Stimulated activated CD4-positive, alpha-beta T cell treated with anti-CD3 and anti-CD28 coated beads, Interleukin-12 subunit alpha, Interleukin-12 subunit beta, amount 100 ng/mL, for 24 hours (primary cell): ENCODE results near the gene NIM1K.
A peak's percentile ranks its signal among the peaks of the same experiment; 100 is the strongest.
"Not testable (repeated sequence)": the region's sequence is repeated elsewhere in the genome, so short reads cannot be mapped to it uniquely, and the experiment has no call there.

Experiments used
- DNase-seq, 2 experiments: peaks; one replicate each; pipeline ENCODE4 v3.0.0-alpha.2; 2020; ENCODE audit warnings: low read depth in 2 of 2

Gene NIM1K

DNA sequence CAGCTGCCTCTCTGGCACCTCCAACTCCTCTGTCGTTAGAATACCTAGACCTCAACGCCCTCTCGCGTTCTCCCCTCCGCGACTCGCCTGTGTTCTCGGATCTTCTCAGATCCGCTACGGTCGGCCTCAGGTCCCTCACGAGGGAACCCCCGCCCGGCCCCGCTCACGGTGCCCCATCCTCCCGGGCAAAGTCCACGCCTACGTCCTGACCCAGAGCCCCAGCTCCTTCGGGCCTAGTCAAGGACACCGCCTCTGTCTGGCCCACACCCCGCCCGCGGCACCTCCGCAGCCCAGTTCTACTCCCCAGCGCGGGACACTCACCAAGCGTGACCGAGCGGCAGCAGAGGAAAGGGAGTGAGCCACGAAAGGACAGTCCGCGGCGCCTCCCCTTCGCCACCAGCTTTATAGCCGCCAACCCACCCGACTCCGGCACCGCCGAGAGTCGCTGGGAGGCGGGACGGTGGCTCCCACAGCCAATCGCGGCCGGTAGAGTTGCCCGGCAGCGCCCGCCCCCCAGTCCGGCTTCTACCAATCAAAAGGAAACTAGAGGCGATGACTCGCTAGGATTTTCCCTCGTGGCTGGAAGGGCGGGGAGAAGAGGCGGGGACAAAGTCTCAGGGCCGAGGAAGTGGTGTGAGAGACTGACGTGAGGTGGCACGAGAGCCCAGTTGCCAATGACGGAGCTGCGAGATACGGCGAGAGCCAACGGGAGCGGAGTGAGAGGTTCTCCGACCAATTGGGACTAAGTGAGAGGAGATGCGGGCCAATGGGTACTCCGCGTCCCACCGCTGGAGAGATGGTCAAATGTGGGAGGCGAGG, 121.2 kb downstream of the NIM1K start, which contains the start of gene HMGCS1:
HMGCS1 (minus strand) TSS at position 378 of the 819 bp plus-strand sequence. CDS start 14,447 bp downstream, outside the sequence.
- DNase-seq, result peak; percentile 96 to 98

DNA sequence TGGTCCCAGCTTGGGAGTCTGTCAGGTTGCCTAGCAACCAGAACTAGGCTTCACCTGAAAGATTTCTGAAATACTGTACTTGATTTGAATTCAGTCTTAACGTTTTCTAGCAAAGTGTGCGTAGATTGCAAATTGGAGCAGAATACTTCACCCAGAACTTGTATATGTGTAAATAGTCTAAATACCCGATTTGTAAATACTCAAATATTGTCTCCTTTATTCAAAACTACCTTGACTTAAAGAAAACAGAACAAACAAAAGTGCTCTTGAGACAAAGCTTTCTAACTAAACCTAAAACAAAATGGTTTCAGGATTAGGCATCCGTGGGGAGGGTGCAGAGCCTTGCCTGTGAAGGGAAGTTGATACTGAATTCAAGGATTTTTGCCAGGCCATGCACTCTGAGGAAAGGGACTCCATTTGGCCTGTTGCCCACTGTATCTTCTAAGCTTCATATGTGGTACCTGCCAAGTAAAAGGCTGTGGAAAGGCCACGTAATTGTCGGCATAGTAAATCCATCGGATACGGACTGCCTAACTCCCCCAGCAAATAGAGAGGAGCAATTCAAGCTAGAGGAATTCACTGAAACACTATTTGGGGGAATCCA, 121.9 kb downstream of the NIM1K start:
- no peak for DNase-seq

DNA sequence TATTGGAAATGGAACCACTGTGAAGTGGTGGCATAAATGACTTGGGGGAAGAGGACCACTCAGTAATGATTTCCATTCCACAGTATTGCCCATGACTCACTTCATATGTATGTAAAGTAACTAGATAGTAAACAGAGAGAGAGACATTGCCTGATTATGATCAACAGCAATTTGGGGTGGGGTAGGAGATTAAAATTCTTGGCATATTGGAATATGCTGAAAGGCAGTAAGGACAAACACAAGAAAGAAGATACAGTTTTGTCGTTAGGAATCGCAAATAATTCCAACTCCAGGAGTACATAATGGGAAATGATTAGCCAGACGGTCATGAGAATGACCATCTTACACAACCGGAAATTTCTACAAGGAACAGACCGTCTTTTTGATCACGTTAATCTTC, 122.7 kb downstream of the NIM1K start:
- no peak for DNase-seq

DNA sequence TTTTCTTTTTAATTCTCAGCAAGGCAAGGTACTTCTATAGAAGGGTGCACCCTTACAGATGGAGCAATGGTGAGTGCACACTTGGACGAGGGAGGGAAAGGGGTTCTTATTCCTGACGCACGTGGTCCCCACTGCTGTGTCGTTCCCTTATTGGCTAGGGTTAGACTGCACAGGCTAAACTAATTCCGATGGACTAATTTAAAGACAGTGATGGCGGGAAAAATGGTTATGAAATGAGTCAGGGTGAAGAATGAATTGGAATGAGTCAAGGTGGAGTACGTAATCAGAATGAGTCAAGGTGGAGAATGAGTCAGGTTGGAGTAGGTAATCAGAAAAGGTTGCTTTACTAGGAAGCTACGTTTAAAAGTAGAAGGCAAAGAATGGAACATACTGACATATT, 123.2 kb downstream of the NIM1K start:
- DNase-seq, result peak in 1 of 2 experiments; percentile 24

DNA sequence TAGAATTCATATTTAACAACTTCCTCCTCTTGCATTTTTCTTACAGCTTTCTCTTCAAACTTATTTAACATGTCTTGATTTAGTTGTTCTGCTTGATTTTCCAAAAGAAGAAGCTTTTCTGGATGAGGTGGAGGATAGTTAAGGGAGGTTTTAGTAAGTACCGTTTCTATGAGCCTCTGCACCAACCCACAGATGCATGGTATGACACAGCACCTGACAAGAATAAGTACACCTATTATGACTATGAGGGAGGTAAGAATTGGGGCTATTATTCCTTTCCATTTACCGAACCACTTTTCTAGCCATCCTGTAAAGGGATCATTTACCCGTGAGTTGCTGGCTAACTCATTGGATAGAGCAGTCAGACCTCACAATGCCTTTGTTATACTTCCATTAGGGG, 123.7 kb downstream of the NIM1K start:
- DNase-seq, result no peak

DNA sequence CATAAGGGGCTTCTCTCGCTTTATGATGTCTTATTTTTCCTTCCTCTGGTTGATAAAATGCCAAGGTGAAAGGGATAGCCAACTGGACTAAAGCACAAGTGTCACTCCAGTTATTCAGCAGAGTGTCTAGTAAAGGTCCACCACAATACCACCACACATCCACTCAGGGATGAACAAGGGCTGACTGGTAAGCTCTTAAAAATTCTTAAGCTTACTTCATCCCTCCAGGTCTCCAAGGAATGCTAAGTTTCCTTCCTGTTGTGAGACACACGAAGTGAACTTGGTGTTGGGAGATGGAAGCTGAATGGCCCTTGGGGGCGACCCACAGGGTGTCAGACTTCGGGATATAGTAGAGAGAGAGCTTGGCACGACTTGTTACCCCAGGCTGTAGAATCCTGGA, 124.4 kb downstream of the NIM1K start:
- no peak for DNase-seq

DNA sequence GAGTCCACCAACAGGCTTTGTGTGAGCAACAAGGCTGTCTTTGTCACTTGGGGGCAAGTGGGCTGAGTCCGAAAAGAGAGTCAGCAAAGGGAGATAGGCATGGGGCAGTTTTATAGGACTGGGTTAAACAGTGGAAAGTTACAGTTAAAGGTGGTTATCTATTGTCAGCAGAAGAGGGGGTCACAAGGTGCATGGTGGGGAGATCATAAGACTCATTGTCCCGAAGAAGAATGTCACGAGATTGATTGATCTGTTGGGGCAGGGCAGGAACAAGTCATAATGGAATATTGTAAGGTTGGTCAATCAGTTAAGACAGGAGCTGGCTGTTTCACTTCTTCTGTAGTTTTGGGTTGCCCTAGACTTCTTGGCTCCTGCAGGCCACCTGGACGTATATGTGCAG, 128.8 kb downstream of the NIM1K start:
- DNase-seq, result no peak

DNA sequence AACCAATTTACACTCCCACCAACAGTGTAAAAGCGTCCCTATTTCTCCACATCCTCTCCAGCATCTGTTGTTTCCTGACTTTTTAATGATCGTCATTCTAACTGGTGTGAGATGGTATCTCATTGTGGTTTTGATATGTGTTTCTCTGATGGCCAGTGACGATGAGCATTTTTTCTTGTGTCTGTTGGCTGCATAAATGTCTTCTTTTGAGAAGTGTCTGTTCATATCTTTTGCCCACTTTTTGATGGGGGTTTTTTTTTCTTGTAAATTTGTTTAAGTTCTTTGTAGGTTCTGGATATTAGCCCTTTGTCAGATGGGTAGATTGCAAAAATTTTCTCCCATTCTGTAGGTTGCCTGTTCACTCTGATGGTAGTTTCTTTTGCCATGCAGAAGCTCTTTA, 131.5 kb downstream of the NIM1K start:
- not testable (repeated sequence) for DNase-seq

DNA sequence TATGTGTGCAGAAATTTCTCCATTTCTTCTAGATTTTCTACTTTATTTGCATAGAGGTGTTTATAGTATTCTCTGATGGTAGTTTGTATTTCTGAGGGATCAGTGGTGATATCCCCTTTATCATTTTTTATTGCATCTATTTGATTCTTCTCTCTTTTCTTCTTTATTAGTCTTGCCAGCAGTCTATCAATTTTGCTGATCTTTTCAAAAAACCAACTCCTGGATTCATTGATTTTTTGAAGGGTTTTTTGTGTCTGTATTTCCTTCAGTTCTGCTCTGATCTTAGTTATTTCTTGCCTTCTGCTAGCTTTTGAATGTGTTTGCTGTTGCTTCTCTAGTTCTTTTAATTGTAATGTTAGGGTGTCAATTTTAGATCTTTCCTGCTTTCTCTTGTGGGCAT, 133.6 kb downstream of the NIM1K start:
- not testable (repeated sequence) for DNase-seq
